AG09309 (cell line): Measurements from ENCODE around the gene TAMALIN.

Experiments
- DNase-seq: peaks from one replicate; pipeline ENCODE4 v3.0.0-alpha.2; 2010; ENCODE audit warnings: low read depth
- H3K4me3 ChIP-seq: 2 replicates; pipeline ENCODE4 v1.5.1; 2011; ENCODE audit warnings: mild to moderate bottlenecking, low read depth, low read length, moderate library complexity; ENCODE audit not compliant: control insufficient read depth
- CTCF ChIP-seq: IDR thresholded peaks from 2 replicates; pipeline ENCODE4 v1.5.1; 2011; ENCODE audit warnings: mild to moderate bottlenecking, low read depth, low read length, inconsistent platforms; ENCODE audit not compliant: insufficient read depth, control insufficient read depth; ENCODE audit errors: missing control alignments

TAMALIN gene

DNA sequence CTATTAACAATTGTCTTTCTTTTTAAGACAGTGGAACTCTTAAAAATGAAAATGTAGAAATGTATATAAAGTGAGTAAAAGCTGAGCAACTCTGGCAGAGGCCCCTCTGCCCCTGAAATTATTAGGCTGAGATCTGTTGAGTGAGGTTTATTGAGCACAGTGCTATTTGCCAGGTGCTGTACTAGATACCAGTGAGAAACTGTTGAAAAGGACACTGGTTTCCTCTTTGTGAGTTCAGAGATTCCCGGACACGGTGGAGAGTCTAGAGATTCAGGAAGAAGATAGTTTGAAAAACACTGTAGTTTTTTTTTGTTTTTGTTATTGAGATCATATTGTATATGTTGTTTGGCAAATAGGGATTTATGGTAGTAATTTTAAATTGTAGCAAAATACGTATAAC, 44.0 kb upstream of the TAMALIN start:
- no peak for DNase-seq
- H3K4me3 ChIP-seq: no peak overlapping the region
- TF ChIP-seq CTCF: no peak

GRCh38 chr12:51963477-51963876, 43.3 kb upstream of the TAMALIN start:
- no peak for DNase-seq
- no peak overlapping the region for H3K4me3 ChIP-seq
- TF ChIP-seq CTCF: no peak

DNA sequence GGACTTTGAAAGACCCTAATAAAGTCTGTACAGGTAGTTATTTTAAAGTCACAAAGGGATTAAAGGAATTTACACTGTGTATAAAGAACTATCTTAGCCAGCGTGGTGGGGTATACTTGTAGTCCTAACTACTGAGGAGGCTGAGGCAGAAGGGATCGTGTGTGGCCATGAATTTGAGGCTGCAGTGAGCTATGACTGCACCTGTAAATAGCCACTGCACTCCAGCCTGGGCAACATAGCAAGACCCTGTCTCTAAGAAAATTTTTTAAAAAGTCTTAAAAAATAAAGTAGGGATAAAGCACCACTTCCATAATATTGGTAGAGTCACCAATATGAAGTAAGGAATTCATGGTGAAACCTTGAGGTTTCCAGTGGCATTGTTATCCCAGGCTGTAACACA, 37.1 kb upstream of the TAMALIN start:
- TF ChIP-seq CTCF: no peak
- H3K4me3 ChIP-seq: no peak overlapping the region
- no peak for DNase-seq

DNA sequence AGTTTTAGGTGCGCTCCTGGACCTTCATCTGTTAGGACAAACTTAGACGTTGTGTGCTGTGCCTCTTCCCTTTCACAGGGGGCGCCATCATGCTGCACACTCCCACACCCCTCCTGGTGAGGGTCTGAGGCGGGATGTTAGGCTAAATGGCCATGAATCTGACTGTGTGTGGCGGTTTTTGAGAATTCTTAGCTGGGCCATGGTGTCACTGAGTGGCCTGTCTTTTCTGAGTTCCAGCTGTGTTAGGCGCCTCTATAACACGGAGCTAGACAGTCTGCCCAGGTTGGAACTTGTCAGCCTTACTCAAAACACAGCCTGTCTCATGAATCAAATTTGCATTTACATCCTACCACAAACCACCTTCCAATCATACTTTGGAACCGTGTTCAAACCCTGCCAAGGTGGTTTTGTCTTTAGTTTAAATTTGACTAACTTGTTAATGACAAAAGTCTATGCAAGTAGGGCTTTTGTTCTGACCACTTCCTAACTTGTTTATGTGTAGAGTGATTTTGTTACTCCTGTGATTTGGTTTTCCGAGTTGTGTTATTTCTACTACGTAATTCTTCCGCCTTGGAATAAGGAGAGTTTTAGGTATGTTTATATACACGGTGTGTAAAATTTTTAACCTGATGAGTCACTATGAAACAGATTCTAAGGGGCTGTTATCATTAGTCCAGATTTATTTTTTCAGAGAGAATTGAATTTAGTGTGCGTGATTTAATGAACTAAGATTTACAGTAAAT, 35.7 kb upstream of the TAMALIN start:
- peak; percentile 47 for TF ChIP-seq CTCF
- no peak for DNase-seq
- H3K4me3 ChIP-seq: no peak overlapping the region

DNA sequence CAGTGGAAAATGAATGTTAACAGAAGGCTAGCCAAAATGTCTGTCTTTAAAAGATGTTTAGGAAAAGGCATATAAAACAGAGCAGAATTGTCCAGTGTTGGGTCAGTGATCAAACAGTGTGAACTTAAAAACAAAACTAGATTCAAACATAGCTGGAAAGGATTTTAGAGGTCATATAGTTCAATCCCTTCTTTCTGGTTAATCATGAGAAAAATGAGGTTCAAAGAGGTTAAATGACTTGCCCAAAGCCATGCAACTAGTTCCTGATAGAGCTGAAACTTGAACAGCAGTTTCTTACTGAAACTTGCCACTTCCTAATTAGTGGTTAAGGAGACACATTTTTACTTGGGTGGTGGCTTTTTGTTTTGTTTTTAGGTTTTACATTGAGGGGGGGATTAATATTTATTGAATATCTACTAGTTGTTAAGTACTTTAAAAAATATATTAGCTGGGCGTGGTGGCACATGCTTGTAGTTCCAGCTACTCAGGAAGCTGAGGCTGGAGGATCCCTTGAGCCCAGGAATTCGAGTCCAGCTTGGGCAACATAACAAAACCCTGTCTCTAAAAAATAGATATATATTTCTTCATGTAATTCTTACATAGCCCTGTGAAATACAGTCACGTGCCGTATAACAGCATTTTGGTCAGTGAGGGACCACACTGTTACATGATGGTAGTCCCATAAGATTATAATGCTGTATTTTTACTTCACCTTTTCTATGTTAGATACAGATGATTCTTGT, 34.9 kb upstream of the TAMALIN start:
- H3K4me3 ChIP-seq: no peak overlapping the region
- no peak for TF ChIP-seq CTCF
- DNase-seq: no peak

DNA sequence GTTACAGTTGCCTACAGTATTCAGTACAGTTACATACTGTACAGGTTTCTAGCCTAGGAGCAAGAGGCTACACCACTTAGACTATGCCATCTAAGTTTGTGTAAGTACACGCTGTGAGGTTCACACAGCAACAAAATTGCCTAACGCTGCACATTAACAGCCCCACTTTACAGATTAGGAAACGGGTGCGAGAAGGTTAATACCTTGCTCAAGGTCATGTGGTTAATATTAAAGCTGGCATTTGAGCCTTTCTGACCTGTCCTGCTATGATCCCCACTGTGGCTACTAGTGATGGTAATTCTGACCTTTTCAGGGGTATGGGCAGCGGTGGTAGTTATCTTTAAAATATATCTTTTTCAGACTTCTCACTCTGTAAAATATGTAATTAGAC, 34.3 kb upstream of the TAMALIN start:
- DNase-seq: no peak
- TF ChIP-seq CTCF: no peak
- H3K4me3 ChIP-seq: no peak overlapping the region
